HFF-Myc (cell line): ENCODE data around the gene ZFYVE28.

ENCODE experiments used
- DNase-seq: peaks from one replicate; pipeline ENCODE4 v3.0.0-alpha.2; 2011; ENCODE audit warnings: low read depth; ENCODE audit errors: extremely low read depth
- H3K4me3 ChIP-seq: replicated peaks from 2 replicates; pipeline ENCODE4 v1.5.1; 2011; ENCODE audit warnings: low read depth, mild to moderate bottlenecking, control low read depth, low read length
- CTCF ChIP-seq: IDR thresholded peaks from 2 replicates; pipeline ENCODE4 v1.5.1; 2012; ENCODE audit warnings: mild to moderate bottlenecking, low read depth, low read length, control low read depth; ENCODE audit errors: missing control alignments

The ZFYVE28 gene

GRCh38 chr4:2425386-2426068 lies 7.1 kb upstream of the ZFYVE28 start:
- no peak for DNase-seq
- H3K4me3 ChIP-seq: no peak overlapping the region
- no peak for TF ChIP-seq CTCF

GRCh38 chr4:2424581-2424980 lies 6.1 kb upstream of the ZFYVE28 start:
- no peak for DNase-seq
- no peak overlapping the region for H3K4me3 ChIP-seq
- TF ChIP-seq CTCF: no peak

GRCh38 chr4:2423695-2424094 lies 5.2 kb upstream of the ZFYVE28 start:
- no peak for TF ChIP-seq CTCF

GRCh38 chr4:2423066-2423465 lies 4.6 kb upstream of the ZFYVE28 start:
- H3K4me3 ChIP-seq: no peak overlapping the region
- DNase-seq: no peak

More at GRCh38 chr4:2423695-2424094, 5.2 kb upstream of the ZFYVE28 start:
- no peak for DNase-seq
- no peak overlapping the region for H3K4me3 ChIP-seq

GRCh38 chr4:2421928-2422327 lies 3.5 kb upstream of the ZFYVE28 start:
- TF ChIP-seq CTCF: no peak
- no peak for DNase-seq
- no peak overlapping the region for H3K4me3 ChIP-seq

More at GRCh38 chr4:2423066-2423465, 4.6 kb upstream of the ZFYVE28 start:
- no peak for TF ChIP-seq CTCF

GRCh38 chr4:2419814-2420213 lies 1.4 kb upstream of the ZFYVE28 start:
- TF ChIP-seq CTCF: no peak
- H3K4me3 ChIP-seq: no peak overlapping the region
- no peak for DNase-seq
